Left ventricle myocardium inferior (tissue), 1 donor: ENCODE measurements around the gene DHDDS. TPM values are rescaled to one million over a fixed set of nuclear protein-coding genes. Genes with fewer than 3 reads are reported as not detected.

ENCODE experiments used
- DNase-seq: peaks from one replicate; pipeline ENCODE4 v3.0.0-alpha.2; 2020
- H3K27ac ChIP-seq: fragments of 200-600 bp; replicated peaks from 2 replicates; pipeline ENCODE4 v1.8.0; 2021
- H3K27me3 ChIP-seq: fragments of 200-600 bp; 2 replicates; pipeline ENCODE4 v1.8.0; 2021; ENCODE audit warnings: low read depth
- H3K36me3 ChIP-seq: fragments of 200-600 bp; 2 replicates; pipeline ENCODE4 v1.8.0; 2021
- H3K4me1 ChIP-seq: fragments of 200-600 bp; 2 replicates; pipeline ENCODE4 v1.8.0; 2021
- H3K4me3 ChIP-seq: fragments of 200-600 bp; 2 replicates; pipeline ENCODE4 v1.8.0; 2021; ENCODE audit warnings: mild to moderate bottlenecking, moderate library complexity
- H3K9me3 ChIP-seq: fragments of 200-600 bp; replicated peaks from 2 replicates; pipeline ENCODE4 v1.8.0; 2021
- CTCF ChIP-seq: fragments of 200-600 bp; IDR thresholded peaks from 2 replicates; pipeline ENCODE4 v1.8.0; 2021; ENCODE audit warnings: antibody characterized with exemption, mild to moderate bottlenecking, borderline replicate concordance
- intact Hi-C: fragments of 100-400 bp; cut with micrococcal nuclease; formaldehyde crosslinking; loops from one replicate; pipeline ENCODE4 v1.11.0; 2022
- total RNA-seq: library from RNA; stranded (reverse); fragmentation: NEBNext Ultra II Directional; extraction: Animal tissue kit (Norgen Biotek cat#: 25700); gene quantifications from one replicate; pipeline ENCODE4 v1.2.1, GENCODE V29; 2021
- donor health status: DM: no; HTN: yes; CAD: no; lungs with severe emphysema.

Gene DHDDS
- total RNA-seq, 1 donor from 2014 or later, result 27.9 TPM

GRCh38 chr1:26434161-26434752, 2.1 kb downstream of the DHDDS start:
- intact Hi-C loops, result no loop called here
- H3K36me3 ChIP-seq, result peaks cover 51% of the 10 kb centered on the region
- no peak overlapping the region for H3K4me3 ChIP-seq
- no peak for DNase-seq
- H3K4me1 ChIP-seq, result peaks cover 27% of the 10 kb centered on the region
- no peaks in the 10 kb centered on the region for H3K27me3 ChIP-seq
- H3K27ac ChIP-seq, result no peak overlapping the region
- H3K9me3 ChIP-seq, result no peaks in the 10 kb centered on the region
- no peak for TF ChIP-seq CTCF

DNA sequence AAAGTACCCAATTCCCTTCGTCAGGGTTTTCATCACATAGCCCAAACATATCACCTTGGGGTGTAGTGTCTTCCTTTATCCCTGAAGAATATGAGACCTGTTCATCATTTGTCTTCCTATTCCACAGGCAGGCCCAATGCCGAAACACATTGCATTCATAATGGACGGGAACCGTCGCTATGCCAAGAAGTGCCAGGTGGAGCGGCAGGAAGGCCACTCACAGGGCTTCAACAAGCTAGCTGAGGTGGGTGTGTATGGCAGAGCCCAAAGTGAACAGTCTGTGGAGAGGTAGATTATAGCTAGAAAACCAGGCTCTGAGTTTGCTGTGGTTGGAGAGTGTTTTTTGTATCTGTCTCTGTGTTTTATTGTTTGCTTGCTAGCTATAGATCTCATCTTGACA, 5.9 kb downstream of the DHDDS start:
- Histone ChIP-seq H3K36me3 (peaks cover 89% of the 10 kb centered on the region), H3K27ac (no peak overlapping the region), H3K4me1 (peaks cover 14% of the 10 kb centered on the region), H3K4me3 (no peak overlapping the region), H3K27me3 (no peaks in the 10 kb centered on the region), H3K9me3 (no peaks in the 10 kb centered on the region)
- DNase-seq, result no peak
- intact Hi-C loops, result no loop called here
- no peak for TF ChIP-seq CTCF

GRCh38 chr1:26440259-26440658, 8.1 kb downstream of the DHDDS start:
- peaks cover 100% of the 10 kb centered on the region for H3K36me3 ChIP-seq
- no peaks in the 10 kb centered on the region for H3K9me3 ChIP-seq
- H3K4me3 ChIP-seq, result no peak overlapping the region
- no peak for DNase-seq
- no peaks in the 10 kb centered on the region for H3K4me1 ChIP-seq
- intact Hi-C loops, result no loop called here
- H3K27ac ChIP-seq, result no peak overlapping the region
- no peak for TF ChIP-seq CTCF
- H3K27me3 ChIP-seq, result no peaks in the 10 kb centered on the region

DNA sequence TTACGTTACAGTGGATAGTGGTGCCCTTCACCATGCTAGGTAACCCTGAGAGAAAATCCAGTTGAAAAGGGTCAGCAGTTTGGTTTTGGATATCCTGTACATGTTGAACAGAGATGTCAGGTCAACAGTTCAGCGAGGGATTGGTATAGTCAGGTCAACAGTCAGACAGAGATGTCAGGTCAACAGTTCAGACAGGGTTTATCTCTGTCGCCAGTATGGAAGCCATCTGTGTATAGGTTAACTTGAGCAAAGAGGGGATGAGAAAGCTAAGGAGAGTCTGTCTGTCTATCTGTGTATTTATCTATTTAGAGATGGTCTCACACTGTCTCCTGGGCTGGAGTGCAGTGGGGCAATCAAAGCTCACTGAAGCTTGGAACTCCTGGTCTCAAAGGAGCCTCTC, 17.7 kb downstream of the DHDDS start:
- no peak for TF ChIP-seq CTCF
- intact Hi-C loops, result no loop called here
- Histone ChIP-seq H3K27me3 (no peaks in the 10 kb centered on the region), H3K27ac (no peak overlapping the region), H3K4me3 (no peak overlapping the region), H3K4me1 (no peaks in the 10 kb centered on the region), H3K9me3 (no peaks in the 10 kb centered on the region), H3K36me3 (peaks cover 96% of the 10 kb centered on the region)
- DNase-seq, result no peak

- DNase-seq, result no peak
- no peak for TF ChIP-seq CTCF
- intact Hi-C loops, result no loop called here
- Histone ChIP-seq H3K27ac (no peak overlapping the region), H3K9me3 (no peaks in the 10 kb centered on the region), H3K36me3 (peaks cover 94% of the 10 kb centered on the region), H3K4me3 (no peak overlapping the region), H3K27me3 (no peaks in the 10 kb centered on the region), H3K4me1 (no peaks in the 10 kb centered on the region)
Measured at GRCh38 chr1:26450908-26451307, 18.8 kb downstream of the DHDDS start.
